Smooth muscle cell (in vitro differentiated cells): ENCODE measurements around the gene MAP1S. TPM values are rescaled to one million over a fixed set of nuclear protein-coding genes. Genes with fewer than 3 reads are reported as not detected.

Experiments
- DNase-seq: peaks from one replicate; lab custom pipeline; 2025; ENCODE audit not compliant: unreplicated experiment; lab: John Stamatoyannopoulos, UW
- H2AFZ ChIP-seq: fragments of 200-600 bp; sonication (generic); 2 replicates; pipeline ENCODE4 v1.6.0; 2016; ENCODE audit warnings: antibody characterized with exemption, low read depth, mild to moderate bottlenecking
- H3F3A ChIP-seq: fragments of 200-600 bp; sonication (generic); 2 replicates; pipeline ENCODE4 v1.6.0; 2017; ENCODE audit warnings: antibody characterized with exemption, low read depth
- H3K27ac ChIP-seq: fragments of 200-600 bp; sonication (generic); 2 replicates; pipeline ENCODE4 v1.5.1; 2016; ENCODE audit warnings: low read depth, mild to moderate bottlenecking
- H3K27me3 ChIP-seq: fragments of 200-600 bp; sonication (generic); 2 replicates; pipeline ENCODE4 v1.6.1; 2016; ENCODE audit warnings: low read depth, mild to moderate bottlenecking
- H3K36me3 ChIP-seq: fragments of 200-600 bp; sonication (generic); 2 replicates; pipeline ENCODE4 v1.5.1; 2016; ENCODE audit warnings: low read depth
- H3K4me1 ChIP-seq: fragments of 200-600 bp; sonication (generic); 2 replicates; pipeline ENCODE4 v1.5.1; 2016; ENCODE audit warnings: low read depth
- H3K4me2 ChIP-seq: fragments of 200-600 bp; sonication (generic); 2 replicates; pipeline ENCODE4 v1.6.0; 2016; ENCODE audit warnings: mild to moderate bottlenecking
- H3K4me3 ChIP-seq: fragments of 200-600 bp; sonication (generic); 2 replicates; pipeline ENCODE4 v1.5.1; 2016; ENCODE audit warnings: mild to moderate bottlenecking
- H3K79me2 ChIP-seq: fragments of 200-600 bp; sonication (generic); 2 replicates; pipeline ENCODE4 v1.6.0; 2016; ENCODE audit warnings: low read depth, mild to moderate bottlenecking
- H3K9ac ChIP-seq: fragments of 200-600 bp; sonication (generic); 2 replicates; pipeline ENCODE4 v1.6.0; 2016; ENCODE audit warnings: low read depth
- H3K9me3 ChIP-seq: fragments of 200-600 bp; sonication (generic); replicated peaks from 2 replicates; pipeline ENCODE4 v1.5.1; 2016; ENCODE audit warnings: low read depth
- H4K20me1 ChIP-seq: fragments of 200-600 bp; sonication (generic); 2 replicates; pipeline ENCODE4 v1.6.0; 2016; ENCODE audit warnings: low read depth
- WGBS: methylation state at CpG from one replicate; pipeline ENCODE4 v1.1.7; 2016; ENCODE audit warnings: low lambda C conversion rate; 5-methylcytosine and 5-hydroxymethylcytosine counted together
- polyA plus RNA-seq: library from polyadenylated mRNA; unstranded; fragments of >200 nt; fragmentation: Nextera tagmentation; extraction: Ambion mirVana; gene quantifications from 2 replicates; pipeline ENCODE4 v1.2.1, GENCODE V29; 2016
- total RNA-seq: library from RNA; depleted of rRNA; stranded (reverse); fragments of >200 nt; gene quantifications from 2 replicates; pipeline ENCODE4 v1.2.3, GENCODE V29; 2014
- TF ChIP-seq, protein P1 (sequence below): fragments of 200-600 bp; sonication (generic); IDR thresholded peaks from 2 replicates; pipeline ENCODE4 v1.5.1; 2017; ENCODE audit warnings: borderline replicate concordance, mild to moderate bottlenecking, antibody characterized with exemption; ENCODE audit not compliant: insufficient read depth, poor library complexity, severe bottlenecking

The MAP1S gene
- total and polyA plus RNA-seq, 2 experiments from 2014 or later = 10.2 to 62.1 TPM

DNA sequence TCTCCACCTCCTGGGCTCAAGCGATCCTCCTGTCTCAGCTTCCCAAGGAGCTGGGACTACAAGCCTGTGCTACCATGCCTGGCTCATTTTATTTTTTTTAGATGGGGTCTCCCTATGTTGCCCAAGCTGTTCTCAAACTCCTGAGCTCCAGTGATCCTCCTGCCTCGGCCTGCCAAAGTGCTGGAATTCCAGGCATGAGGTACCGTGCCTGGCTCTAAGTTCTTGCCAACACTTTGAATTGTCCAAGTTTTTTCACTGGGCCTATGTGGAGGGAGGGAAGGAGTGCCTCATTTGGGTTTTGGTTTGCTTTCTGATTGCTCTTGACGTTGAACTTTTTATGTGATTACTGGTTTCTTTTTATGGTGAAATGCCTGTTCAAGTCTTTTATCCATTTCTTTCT lies 26.7 kb upstream of the MAP1S start:
- no peaks in the 10 kb centered on the region for H3F3A ChIP-seq
- H2AFZ ChIP-seq = no peak overlapping the region
- H3K27me3 ChIP-seq = peaks cover 11% of the 10 kb centered on the region
- H3K27ac ChIP-seq = no peak overlapping the region
- no peaks in the 10 kb centered on the region for H3K9me3 ChIP-seq
- no peaks in the 10 kb centered on the region for H3K79me2 ChIP-seq
- no peaks in the 10 kb centered on the region for H3K36me3 ChIP-seq
- 88% methylated on average over 4 of the region's 4 CpGs for WGBS
- no peak overlapping the region for H3K4me2 ChIP-seq
- no peaks in the 10 kb centered on the region for H4K20me1 ChIP-seq
- TF ChIP-seq, protein P1, sequence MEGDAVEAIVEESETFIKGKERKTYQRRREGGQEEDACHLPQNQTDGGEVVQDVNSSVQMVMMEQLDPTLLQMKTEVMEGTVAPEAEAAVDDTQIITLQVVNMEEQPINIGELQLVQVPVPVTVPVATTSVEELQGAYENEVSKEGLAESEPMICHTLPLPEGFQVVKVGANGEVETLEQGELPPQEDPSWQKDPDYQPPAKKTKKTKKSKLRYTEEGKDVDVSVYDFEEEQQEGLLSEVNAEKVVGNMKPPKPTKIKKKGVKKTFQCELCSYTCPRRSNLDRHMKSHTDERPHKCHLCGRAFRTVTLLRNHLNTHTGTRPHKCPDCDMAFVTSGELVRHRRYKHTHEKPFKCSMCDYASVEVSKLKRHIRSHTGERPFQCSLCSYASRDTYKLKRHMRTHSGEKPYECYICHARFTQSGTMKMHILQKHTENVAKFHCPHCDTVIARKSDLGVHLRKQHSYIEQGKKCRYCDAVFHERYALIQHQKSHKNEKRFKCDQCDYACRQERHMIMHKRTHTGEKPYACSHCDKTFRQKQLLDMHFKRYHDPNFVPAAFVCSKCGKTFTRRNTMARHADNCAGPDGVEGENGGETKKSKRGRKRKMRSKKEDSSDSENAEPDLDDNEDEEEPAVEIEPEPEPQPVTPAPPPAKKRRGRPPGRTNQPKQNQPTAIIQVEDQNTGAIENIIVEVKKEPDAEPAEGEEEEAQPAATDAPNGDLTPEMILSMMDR = no peak
- DNase-seq = no peak
- no peak overlapping the region for H3K9ac ChIP-seq
- no peaks in the 10 kb centered on the region for H3K4me1 ChIP-seq
- no peak overlapping the region for H3K4me3 ChIP-seq

DNA sequence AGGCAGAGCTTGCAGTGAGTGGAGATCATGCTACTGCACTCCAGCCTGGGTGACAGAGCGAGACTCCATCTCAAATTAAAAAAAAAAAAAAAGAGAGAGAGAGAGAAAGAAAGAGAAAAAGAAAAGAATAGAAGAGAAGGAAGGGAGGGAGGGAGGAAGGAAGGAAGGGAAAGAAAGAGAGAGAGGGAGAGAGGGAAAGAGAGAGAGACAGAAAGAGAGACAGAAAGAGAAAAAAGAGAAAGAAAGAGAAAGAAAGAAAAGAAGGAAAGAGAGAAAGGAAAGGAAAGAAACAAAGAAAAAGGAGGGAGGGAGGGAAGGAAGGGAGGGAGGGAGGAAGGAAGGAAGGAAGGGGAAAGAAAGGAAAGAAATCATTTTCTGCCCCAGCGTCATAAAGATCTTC lies 24.1 kb upstream of the MAP1S start:
- WGBS = 79% methylated on average over 2 of the region's 2 CpGs
- no peaks in the 10 kb centered on the region for H3K36me3 ChIP-seq

DNA sequence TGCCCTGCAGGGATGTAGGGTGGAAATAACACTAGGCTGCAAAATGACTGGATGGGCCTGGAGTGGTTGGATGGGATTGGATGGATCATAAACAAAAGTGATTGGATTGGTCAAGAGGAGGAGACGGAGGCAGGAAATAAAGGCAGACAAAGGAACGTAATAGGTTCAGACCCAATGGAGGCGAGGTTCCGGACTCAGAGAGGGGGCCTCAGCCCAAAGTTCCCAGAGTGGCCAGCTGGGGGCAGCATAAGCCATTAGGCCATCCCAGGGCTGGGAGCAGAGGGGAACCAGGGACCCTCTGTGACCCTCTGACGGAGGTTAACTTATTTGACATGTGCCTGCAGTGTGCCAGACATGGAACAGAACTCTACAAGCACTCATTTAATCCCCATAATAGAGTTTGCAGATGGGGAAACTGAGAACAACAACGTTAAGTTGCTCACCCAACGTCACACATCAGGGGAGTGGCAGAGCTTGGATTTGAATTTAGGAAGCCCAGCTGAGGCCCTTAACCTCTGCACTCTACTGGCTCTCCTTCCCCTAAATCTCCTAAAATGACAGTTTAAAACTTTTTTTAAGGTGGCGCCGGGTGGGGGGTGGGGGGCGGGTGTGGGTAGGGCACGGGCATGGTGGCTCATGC lies 15.3 kb upstream of the MAP1S start:
- no peaks in the 10 kb centered on the region for H4K20me1 ChIP-seq
- no peak overlapping the region for H3K4me3 ChIP-seq

More for the DNA sequence above, 24.1 kb upstream of the MAP1S start:
- DNase-seq = no peak
- H3K9me3 ChIP-seq = no peaks in the 10 kb centered on the region
- no peaks in the 10 kb centered on the region for H3K79me2 ChIP-seq
- H3K9ac ChIP-seq = no peak overlapping the region
- H3K4me2 ChIP-seq = no peak overlapping the region
- H3K4me3 ChIP-seq = no peak overlapping the region
- TF ChIP-seq, protein P1 = no peak
- no peak overlapping the region for H3K27ac ChIP-seq
- no peaks in the 10 kb centered on the region for H3K27me3 ChIP-seq
- no peaks in the 10 kb centered on the region for H4K20me1 ChIP-seq
- no peaks in the 10 kb centered on the region for H3K4me1 ChIP-seq
- no peak overlapping the region for H2AFZ ChIP-seq
- H3F3A ChIP-seq = no peaks in the 10 kb centered on the region

More for the DNA sequence above, 15.3 kb upstream of the MAP1S start:
- Histone ChIP-seq H3F3A (no peaks in the 10 kb centered on the region), H3K4me2 (no peak overlapping the region), H3K27ac (no peak overlapping the region), H3K27me3 (no peaks in the 10 kb centered on the region), H2AFZ (no peak overlapping the region), H3K9ac (no peak overlapping the region), H3K4me1 (no peaks in the 10 kb centered on the region), H3K9me3 (no peaks in the 10 kb centered on the region), H3K36me3 (no peaks in the 10 kb centered on the region), H3K79me2 (no peaks in the 10 kb centered on the region)
- no peak for DNase-seq
- TF ChIP-seq, protein P1 = peak; percentile 57
- 78% methylated on average over 11 of the region's 11 CpGs for WGBS
